Measurements from ENCODE around the gene SCRN1. TPM values are rescaled to one million over a fixed set of nuclear protein-coding genes. Genes with fewer than 3 reads are reported as not detected.

The SCRN1 gene
- total and polyA plus RNA-seq, 7 experiments from 2014 or later, result 1.6 to 8.7 (median 2.3) TPM

Other genes with a start within 250 kb of the SCRN1 start
- gene WIPF3, start 183.3 kb downstream of the SCRN1 start, total RNA-seq, result under 1 TPM in 1 of 5 experiments, not detected in 4; 0.08 TPM
- not detected for gene WIPF3, start 183.3 kb downstream of the SCRN1 start, polyA plus RNA-seq
- 1 to 10 TPM; 4.0 to 6.5 (median 5.3) TPM for gene FKBP14, start 36.9 kb upstream of the SCRN1 start, total RNA-seq
- 1 to 10 TPM; 1.6 TPM for gene FKBP14, start 36.9 kb upstream of the SCRN1 start, polyA plus RNA-seq
- 10 to 100 TPM in 2 of 5 experiments, 1 to 10 TPM in 3; 7.3 to 14.1 (median 9.3) TPM for gene PLEKHA8, start 38.6 kb upstream of the SCRN1 start, total RNA-seq
- 1 to 10 TPM; 3.3 to 3.5 TPM for gene PLEKHA8, start 38.6 kb upstream of the SCRN1 start, polyA plus RNA-seq
- gene MTURN, start 145.2 kb upstream of the SCRN1 start, total RNA-seq, result 10 to 100 TPM in 4 of 5 experiments, 1 to 10 TPM in 1; 2.7 to 38.7 (median 20.2) TPM
- gene MTURN, start 145.2 kb upstream of the SCRN1 start, polyA plus RNA-seq, result 1 to 10 TPM; 3.2 to 3.6 TPM